Right atrium auricular region (tissue), 2 donors: ENCODE data around the gene KCNMA1. TPM values are rescaled to one million over a fixed set of nuclear protein-coding genes. Genes with fewer than 3 reads are reported as not detected.

Experiments
- DNase-seq: peaks from one replicate; pipeline ENCODE4 v3.0.0-alpha.2; 2019; ENCODE audit warnings: low spot score
- H3K27ac ChIP-seq, 2 donors: fragments of 200-600 bp; sonication (generic); 1 replicate in 1 of 2; 2 replicates in 1 of 2; pipeline ENCODE4 v1.5.1; 2016 to 2019
- H3K27me3 ChIP-seq, 2 donors: fragments of 200-600 bp; sonication (generic); one replicate each; pipeline versions ENCODE4 v1.5.1 to v1.6.0; 2017 to 2019
- H3K36me3 ChIP-seq: fragments of 200-600 bp; sonication (generic); one replicate; pipeline ENCODE4 v1.5.1; 2016
- H3K4me1 ChIP-seq, 2 donors: fragments of 200-600 bp; sonication (generic); one replicate each; pipeline versions ENCODE4 v1.5.1 to v1.6.0; 2017 to 2019
- H3K4me3 ChIP-seq, 2 donors: fragments of 200-600 bp; sonication (generic); 1 replicate in 1 of 2; 2 replicates in 1 of 2; pipeline ENCODE4 v1.5.1; 2017 to 2019; ENCODE audit warnings: mild to moderate bottlenecking in 1 of 2, moderate library complexity in 1 of 2
- H3K9me3 ChIP-seq, 2 donors: fragments of 200-600 bp; sonication (generic); one replicate each; pipeline ENCODE4 v1.5.1; 2019
- CTCF ChIP-seq, 2 donors: fragments of 200-600 bp; sonication (generic); IDR thresholded peaks; one replicate each; pipeline ENCODE4 v1.5.1; 2019; ENCODE audit warnings: antibody characterized with exemption in 2 of 2
- total RNA-seq, 2 donors: library from RNA; depleted of rRNA; stranded (reverse); fragments of >200 nt; gene quantifications; one replicate each; pipeline ENCODE4 v1.1.0, GENCODE V29; 2016

Gene KCNMA1
- total RNA-seq, 2 donors from 2014 or later: 2.3 to 3.5 TPM

GRCh38 chr10:76858721-76859120 is 778.9 kb downstream of the KCNMA1 start:
- Histone ChIP-seq H3K4me1 (no peaks in the 10 kb centered on the region), H3K4me3 (no peak overlapping the region), H3K9me3 (no peaks in the 10 kb centered on the region), H3K27ac (no peak overlapping the region), H3K36me3 (no peaks in the 10 kb centered on the region), H3K27me3 (no peaks in the 10 kb centered on the region)
- DNase-seq: no peak
- no peak for TF ChIP-seq CTCF (IDR thresholded peaks at IDR 0.05)

GRCh38 chr10:76840802-76841201 is 796.8 kb downstream of the KCNMA1 start:
- H3K4me1 ChIP-seq: no peaks in the 10 kb centered on the region
- H3K36me3 ChIP-seq: no peaks in the 10 kb centered on the region
- no peaks in the 10 kb centered on the region for H3K27me3 ChIP-seq
- DNase-seq: no peak
- no peak overlapping the region for H3K4me3 ChIP-seq
- no peaks in the 10 kb centered on the region for H3K9me3 ChIP-seq
- no peak overlapping the region for H3K27ac ChIP-seq
- TF ChIP-seq CTCF (IDR thresholded peaks at IDR 0.05): no peak

- TF ChIP-seq CTCF (IDR thresholded peaks at IDR 0.05): no peak
- no peak for DNase-seq
These were observed 798.3 kb downstream of the KCNMA1 start for GRCh38 chr10:76839276-76839675.

GRCh38 chr10:76830218-76830617 is 807.4 kb downstream of the KCNMA1 start:
- no peak overlapping the region for H3K27ac ChIP-seq
- no peak for TF ChIP-seq CTCF (IDR thresholded peaks at IDR 0.05)
- H3K9me3 ChIP-seq: no peaks in the 10 kb centered on the region
- H3K27me3 ChIP-seq: no peaks in the 10 kb centered on the region
- no peaks in the 10 kb centered on the region for H3K36me3 ChIP-seq
- no peaks in the 10 kb centered on the region for H3K4me1 ChIP-seq
- no peak overlapping the region for H3K4me3 ChIP-seq
- no peak for DNase-seq

More at GRCh38 chr10:76839276-76839675, 798.3 kb downstream of the KCNMA1 start:
- H3K36me3 ChIP-seq: no peaks in the 10 kb centered on the region
- no peaks in the 10 kb centered on the region for H3K27me3 ChIP-seq
- no peak overlapping the region for H3K4me3 ChIP-seq
- no peaks in the 10 kb centered on the region for H3K4me1 ChIP-seq
- no peak overlapping the region for H3K27ac ChIP-seq
- H3K9me3 ChIP-seq: no peaks in the 10 kb centered on the region

GRCh38 chr10:76829724-76830123 is 807.9 kb downstream of the KCNMA1 start:
- no peaks in the 10 kb centered on the region for H3K27me3 ChIP-seq
- TF ChIP-seq CTCF (IDR thresholded peaks at IDR 0.05): no peak
- H3K9me3 ChIP-seq: no peaks in the 10 kb centered on the region
- H3K27ac ChIP-seq: no peak overlapping the region
- H3K4me3 ChIP-seq: no peak overlapping the region
- H3K4me1 ChIP-seq: no peaks in the 10 kb centered on the region
- no peaks in the 10 kb centered on the region for H3K36me3 ChIP-seq
- DNase-seq: no peak
